MV-4-11 (cell line): ENCODE results near the gene RGPD8.

ENCODE experiments used
- DNase-seq: peaks from one replicate; lab custom pipeline; 2025; lab: John Stamatoyannopoulos, UW

RGPD8 gene

DNA sequence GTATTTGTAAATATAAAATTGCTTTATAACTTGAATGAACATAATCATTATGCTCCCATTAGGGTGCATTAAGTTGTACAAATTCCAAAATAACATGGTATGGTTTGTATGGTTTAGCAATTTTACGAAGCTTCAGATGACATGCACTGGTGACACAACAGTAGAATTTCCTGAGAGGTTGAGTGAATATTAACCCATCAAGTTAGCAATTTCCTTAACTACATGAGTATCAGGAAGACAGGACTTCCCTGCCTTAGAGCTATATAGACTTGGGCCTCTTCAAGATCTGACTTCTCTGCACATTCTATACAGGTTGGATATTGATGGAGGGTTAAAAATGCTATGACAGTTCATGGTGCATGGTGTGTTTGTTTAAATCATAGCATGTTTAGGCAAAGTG lies 97.8 kb downstream of the RGPD8 start:
- DNase-seq: no peak

DNA sequence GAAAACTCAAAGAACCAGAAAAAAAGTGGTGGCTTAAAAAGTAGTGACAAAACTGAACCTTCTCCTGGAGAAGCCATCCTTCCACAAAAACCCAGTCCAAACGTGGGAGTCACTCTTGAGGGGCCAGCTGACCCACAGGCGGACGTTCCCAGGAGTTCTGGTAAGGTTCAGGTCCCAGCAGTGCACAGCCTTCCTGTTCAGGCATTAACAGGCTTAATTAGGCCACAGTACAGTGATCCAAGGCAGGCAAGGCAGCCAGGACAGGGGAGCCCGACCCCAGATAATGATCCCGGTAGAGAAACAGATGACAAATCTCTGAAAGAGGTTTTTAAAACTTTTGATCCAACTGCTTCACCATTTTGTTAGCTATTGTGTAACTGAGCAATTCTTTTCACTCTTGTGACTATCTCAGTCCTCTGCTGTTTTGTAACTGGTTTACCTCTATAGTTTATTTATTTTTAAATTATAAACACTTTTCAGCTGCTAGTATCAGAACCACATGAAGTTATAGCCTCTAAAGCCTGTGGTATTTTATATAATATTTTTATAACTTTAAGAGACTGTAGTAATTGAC lies 101.2 kb downstream of the RGPD8 start:
- no peak for DNase-seq

- DNase-seq: no peak
These were observed 110.5 kb downstream of the RGPD8 start for GRCh38 chr2:112322919-112323318.

GRCh38 chr2:112321375-112322320 lies 111.8 kb downstream of the RGPD8 start:
- DNase-seq: no peak
